Measurements from ENCODE around the gene COL5A2.

The COL5A2 gene

DNA sequence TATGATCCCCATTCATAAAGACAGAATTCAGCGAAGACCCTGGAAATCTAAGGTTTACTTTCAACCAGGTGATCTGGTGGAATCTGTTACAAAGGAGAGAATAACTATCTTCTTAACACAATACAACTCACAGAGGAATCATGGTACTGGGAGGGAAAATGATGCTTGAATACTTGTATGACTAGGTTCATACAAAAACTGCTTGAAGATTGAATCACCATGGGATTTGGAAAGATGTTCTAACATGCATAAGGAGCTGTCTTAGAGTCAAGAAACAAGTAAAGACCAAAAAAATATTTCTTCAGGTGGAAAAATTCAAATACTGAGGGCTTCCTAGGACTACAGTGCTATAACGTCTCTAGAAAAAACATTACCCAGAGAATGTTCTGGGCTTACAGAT lies 32.2 kb downstream of the COL5A2 start:
- no peak for DNase-seq (ENCODE audit: low read depth)

DNA sequence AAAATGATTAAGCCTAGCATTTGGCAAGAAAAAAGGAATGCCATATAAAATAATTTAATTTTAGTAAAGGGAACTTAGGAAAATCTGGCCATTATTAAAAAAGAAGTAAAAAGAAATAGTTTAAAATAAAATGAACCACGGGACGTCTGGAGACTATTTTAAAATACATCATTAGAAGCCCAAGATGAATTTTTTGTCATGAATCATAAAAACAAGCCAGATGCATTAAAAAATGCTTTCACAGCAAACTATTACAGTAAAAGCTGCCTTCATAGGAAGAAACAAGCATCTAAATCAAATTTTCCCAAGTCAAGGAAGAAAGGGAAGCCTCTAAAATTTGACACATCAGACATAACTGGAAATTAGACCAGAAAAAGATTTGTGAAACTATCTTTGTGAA lies 33.0 kb downstream of the COL5A2 start:
- no peak for DNase-seq (ENCODE audit: low read depth)

DNA sequence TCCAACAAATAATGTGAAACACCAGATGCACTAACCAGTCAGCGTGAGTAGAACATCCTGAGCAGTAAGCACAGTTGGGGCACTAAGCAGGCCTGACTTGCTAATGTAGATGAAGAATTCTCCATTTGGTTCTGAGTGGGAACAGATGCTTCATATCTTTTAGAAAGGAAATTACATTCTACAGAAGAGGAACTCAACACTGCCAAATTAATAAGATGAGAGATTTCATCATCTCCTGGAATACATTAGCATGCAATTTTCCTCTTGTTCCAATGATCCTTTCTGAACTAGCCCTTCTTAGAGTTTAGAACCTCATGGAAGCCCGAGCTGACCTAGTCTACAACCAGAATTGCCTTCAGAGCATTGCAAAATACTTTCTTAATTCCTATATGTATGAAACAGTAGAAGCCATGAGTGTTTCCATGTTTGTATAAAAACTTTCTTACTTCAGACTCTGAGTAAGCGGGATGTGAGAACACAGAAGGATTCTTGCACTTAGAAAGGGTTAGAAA lies 34.8 kb downstream of the COL5A2 start:
- no peak for DNase-seq (ENCODE audit: low read depth)

DNA sequence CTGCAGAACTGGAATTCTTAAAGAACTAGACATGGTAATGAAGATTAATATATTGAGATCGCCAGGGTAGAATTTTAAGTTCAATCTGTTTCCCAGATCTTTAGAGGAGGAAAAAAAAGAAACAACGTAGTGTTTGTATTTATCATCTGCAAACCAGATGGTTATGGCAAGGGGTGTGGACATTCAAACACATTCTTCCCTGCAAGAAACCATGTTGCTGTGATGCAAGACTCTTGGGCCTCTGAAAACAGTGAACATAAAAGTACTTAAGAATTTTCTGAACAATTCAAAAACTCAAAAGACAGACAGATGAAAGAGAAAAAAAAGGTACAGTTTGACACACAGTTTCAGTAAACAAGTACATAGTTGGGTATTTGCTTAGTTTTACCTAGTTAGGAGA lies 35.6 kb downstream of the COL5A2 start:
- DNase-seq (ENCODE audit: low read depth): no peak

DNA sequence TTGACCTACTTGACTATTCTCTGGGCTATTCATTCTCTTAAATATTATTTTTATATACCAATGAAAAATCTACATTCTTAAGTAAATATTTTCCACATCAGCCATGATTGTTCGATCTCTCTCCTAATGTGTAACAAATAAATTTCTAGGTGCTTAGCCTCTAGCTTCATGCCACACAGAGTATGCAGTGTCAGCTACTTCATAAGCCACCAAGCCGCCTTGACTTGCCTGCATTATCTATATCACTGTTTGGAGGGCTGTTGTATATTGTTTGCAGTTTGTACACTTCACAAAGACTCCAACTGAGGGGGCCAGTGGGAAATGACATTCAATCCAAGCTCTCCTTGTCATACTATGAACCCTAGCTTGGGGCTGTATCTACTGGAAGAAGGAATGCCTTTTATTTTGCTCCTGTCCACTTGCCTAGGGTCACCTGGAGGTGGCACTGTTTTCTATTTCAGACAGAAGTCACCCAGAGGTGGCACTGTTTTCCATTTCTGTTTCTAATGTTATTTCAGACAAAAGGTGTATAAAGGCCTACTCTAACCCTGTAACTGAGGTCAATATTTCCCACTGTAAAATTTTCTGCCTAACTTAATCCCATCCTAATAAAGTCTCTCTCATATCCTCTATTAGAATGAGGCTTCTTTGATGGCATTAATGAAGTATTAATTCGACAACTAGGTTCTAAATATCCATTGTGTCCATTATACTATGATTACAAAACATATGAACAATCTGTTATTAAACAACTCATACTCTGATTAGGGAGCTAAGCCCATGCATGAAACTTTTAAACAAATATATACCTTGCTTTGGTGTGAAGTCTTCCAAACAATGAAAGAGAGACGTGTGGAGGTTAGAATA lies 36.4 kb downstream of the COL5A2 start:
- no peak for DNase-seq (ENCODE audit: low read depth)

DNA sequence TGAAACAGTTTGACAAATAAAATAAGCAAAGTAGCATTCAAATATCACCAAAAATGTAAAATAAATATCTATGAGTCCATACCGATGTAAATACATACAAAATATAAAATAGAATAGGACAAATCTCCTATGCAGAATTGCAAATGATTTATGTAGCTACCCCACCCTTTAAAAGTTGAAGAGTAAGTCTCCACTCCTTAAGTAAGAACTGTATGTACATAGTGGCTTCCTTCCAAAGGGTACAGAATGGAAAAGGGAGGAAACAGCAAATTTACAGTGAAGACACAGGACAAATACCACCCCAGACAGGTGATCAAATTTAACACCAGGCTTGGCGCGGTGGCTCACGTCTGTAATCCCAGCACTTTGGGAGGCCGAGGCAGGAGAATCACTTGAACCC lies 40.8 kb downstream of the COL5A2 start:
- DNase-seq (ENCODE audit: low read depth): no peak

DNA sequence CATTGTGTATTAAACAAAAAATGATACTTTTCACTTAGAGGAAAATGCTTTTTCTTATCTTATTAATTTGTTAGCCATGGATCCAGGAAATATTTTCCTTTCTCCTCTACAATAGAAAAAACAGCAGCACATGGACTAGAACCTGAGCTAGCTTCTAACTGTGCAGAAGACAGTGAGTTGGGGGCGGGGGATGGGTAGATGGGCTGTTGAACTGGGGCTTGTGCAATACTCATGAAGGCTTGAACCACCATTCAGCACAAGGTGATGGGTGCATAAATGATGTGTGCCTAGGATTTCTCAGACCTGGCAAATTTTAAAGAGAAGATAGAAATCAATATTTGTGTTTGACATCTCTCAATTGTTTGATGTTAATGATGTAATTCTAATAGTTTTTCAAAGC lies 42.0 kb downstream of the COL5A2 start:
- DNase-seq (ENCODE audit: low read depth): no peak

DNA sequence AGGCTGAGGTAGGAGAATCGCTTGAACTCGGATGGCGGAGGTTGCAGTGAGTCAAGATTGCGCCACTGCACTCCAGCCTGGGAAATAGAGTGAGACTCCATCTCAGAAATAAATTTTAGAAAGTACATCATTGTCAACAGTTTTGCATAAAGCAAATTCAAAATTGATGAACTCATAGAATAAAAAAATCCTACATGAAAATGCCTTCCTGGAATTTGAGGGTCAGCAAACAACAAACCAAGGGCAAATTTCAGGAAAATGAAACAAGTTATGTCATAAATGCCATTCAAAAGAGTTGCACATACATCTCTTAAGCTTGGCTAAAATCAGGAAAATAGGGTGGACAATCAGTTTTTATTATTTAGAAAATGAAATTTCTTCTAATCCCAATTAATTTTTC lies 45.1 kb downstream of the COL5A2 start:
- DNase-seq (ENCODE audit: low read depth): no peak

DNA sequence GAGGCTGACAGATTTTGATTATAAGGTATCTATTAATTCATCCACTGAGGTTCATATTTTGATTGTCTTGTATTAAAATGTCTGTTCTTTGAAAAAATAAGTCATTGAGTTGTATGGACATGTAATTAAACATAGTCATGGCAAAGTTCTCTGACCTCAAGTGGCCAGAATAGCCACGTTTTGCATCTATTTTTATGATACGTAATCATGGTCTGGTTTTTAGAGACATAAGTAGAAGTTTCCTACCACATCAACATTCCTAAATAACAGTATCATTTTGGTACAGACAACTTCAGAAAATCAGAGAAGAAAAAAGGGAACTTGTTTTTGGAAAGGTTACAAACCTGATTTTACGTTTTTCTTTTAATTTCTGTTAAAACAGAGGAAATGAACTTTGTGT lies 47.6 kb downstream of the COL5A2 start:
- no peak for DNase-seq (ENCODE audit: low read depth)

DNA sequence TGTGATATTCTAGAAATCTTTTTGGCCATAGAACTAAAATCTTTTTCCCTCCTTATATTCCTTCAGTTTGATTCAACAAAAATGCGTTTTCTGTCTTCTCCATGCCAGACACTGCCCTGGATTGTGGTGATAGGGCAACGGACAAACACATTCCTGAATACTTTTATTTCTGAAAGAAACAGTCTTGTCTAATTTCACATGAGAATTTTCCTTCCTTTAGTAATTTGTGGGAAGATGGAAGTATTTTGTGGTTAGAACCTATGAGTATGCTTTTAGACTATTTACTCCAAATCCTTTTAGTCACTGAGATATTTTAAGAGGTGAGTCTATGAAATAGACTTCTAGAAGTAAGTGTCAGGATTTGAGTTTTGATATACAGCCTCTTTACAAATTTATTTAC lies 49.6 kb downstream of the COL5A2 start:
- DNase-seq (ENCODE audit: low read depth): no peak

DNA sequence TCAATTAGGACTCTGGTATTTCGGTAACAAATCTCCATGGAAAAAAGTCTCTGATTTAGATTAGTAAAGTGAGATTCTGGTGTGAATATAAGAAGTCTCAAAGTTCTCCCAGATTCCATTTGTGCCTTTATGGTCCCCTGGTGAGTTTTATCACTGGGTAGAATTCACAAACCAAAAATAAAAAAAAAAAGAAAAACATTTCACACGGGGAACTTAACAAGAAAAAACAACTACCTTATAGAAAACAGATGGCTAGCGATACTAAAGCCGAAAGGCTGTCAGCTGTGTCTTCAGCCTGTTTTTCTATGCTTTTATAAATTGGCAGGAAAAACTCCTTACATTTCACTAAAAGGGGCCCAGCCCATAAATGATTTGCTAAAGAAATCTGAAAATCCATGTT lies 50.6 kb downstream of the COL5A2 start:
- DNase-seq (ENCODE audit: low read depth): no peak

DNA sequence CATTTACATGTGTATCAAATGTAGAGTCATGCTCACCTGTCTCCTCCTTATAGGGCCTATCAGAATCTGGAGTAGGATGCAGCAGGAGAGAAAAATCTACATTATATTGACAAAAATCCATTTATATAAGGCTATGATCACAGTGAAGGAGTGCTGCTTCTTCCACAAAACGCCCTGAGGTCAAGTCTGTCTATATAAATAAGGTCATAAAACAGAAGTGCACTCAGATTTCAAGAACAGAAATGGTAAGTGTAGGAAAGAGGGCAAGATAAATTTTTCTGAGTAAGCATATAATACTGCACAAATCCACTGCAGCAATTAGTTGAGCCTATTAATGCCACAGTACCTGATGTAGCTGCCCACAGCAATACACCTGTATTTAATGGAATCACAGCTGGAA lies 51.8 kb downstream of the COL5A2 start:
- DNase-seq (ENCODE audit: low read depth): no peak

DNA sequence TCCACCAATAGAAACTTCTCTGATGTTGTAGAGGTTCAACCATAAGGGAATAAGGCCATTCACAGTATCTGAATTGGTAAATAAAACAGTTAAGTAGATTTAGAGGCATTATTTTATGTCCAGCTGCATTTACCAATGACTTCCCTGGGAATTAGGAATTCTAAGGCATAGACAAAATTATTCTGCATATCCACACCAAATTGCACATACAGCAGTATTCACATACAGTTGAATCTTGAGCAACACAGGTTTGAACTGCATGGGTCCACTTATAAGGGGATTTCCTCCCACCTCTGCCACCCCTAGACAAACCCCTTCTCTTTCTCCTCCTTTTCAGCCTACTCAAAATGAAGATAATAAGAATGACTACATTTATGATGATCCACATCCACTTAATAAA lies 54.4 kb downstream of the COL5A2 start:
- no peak for DNase-seq (ENCODE audit: low read depth)

DNA sequence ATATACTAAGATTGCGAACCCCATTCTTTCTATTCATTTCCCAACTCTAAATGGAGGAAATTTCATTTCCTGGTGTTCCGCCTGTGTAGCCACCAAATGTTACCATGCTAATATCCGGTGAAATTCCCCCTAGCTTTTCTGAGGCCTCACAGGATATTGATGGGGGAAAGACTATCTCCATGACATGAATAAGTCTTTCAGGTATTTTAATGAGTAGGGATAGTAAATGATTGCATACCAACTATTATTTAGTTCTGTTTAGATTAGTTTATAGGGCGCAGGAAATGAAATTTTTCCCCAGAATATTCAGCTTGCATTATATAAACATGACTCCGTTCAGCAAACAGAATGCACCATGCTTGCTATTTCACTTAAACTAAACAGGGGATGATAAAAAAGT lies 55.4 kb downstream of the COL5A2 start:
- DNase-seq (ENCODE audit: low read depth): no peak

DNA sequence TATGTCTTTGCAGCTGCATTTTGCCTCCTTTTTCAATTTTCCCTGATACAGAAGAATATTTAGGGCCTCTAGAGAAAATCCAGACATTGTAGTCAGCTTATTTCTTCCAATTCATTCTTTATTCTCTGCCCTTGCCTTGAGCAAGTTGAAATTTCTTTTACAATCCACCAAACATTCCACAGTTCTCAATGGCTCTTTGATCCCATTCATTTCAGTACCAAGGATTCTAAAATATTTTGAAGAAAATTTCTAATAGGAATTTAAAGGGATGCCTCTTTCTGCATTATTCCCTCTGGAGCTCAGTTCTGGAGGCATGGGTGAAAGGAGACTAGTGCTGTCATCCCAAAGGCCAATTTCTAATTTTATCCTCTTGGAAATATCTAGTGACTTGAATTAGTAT lies 61.2 kb downstream of the COL5A2 start:
- DNase-seq (ENCODE audit: low read depth): no peak

DNA sequence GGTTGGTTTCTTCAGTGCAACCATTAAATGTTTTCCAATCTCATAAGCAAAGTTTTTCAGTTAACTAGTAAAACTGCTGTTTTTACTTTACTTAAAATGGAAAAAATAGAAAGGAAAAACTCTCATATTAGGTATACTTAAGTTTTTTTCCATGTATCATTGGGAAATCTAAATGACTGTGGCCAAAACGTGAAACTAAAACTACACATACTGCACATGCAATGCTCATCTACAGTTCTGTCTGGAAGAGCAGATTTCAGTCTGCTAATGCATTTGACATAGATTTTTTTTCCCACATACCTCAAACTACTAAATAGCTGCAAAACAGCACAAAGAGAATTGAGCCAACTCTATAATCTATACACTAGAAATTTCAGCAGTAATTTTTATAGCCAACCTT lies 62.6 kb downstream of the COL5A2 start:
- DNase-seq (ENCODE audit: low read depth): no peak

DNA sequence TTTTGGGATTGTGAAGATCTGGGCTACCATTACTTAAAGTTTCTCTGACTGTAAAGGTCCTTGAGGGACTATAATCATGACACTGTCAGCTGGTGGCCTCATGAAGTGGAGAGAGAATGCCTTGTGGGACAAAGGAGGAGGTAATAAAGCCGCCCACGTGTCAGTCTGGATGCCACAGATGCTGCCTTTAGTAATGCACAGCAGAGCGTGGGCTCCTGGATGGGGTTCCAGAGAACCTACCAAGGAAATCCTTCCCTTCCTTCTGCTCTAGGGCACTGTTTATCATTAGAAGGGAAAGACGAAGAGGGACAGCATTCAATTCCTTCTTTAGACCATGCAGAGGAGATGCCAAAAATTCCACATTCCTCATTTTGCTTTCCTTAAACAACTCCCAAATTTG lies 63.5 kb downstream of the COL5A2 start:
- no peak for DNase-seq (ENCODE audit: low read depth)

DNA sequence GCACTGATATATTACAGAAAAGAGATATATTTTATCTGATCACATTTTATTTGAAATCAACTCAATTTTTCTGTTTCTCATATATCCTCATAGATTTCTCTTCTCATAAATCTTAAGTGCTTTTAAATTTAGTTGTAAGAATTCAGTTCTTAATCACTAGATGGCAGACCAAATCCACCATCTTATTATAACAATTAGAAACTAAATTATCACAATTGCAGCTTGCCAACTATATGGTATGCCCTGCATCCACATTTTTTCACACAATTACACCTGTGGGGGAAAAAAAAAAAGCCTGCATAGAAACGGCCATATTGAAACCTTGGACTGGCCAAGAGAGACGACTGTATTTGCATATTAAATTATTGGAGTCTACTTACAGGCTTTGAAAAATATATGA lies 64.4 kb downstream of the COL5A2 start:
- DNase-seq (ENCODE audit: low read depth): no peak

DNA sequence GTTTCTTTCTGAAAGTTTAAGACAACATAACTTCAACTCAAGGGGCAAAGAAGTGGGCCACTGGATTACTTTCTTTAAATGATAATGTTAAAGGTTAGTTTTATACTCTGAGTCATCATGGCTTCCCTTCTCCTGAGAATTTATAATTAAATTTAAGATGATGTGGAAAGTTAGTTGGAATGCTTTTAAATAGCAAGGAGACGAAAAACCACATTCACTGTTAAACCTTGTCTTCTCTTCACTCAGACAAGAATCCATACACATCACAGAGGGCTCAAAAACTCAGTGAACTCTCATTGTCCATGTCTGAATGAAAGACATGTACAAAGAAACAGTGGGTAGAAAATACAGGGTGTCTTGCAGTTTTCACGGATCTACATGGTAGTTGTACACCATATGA lies 65.6 kb downstream of the COL5A2 start:
- no peak for DNase-seq (ENCODE audit: low read depth)

DNA sequence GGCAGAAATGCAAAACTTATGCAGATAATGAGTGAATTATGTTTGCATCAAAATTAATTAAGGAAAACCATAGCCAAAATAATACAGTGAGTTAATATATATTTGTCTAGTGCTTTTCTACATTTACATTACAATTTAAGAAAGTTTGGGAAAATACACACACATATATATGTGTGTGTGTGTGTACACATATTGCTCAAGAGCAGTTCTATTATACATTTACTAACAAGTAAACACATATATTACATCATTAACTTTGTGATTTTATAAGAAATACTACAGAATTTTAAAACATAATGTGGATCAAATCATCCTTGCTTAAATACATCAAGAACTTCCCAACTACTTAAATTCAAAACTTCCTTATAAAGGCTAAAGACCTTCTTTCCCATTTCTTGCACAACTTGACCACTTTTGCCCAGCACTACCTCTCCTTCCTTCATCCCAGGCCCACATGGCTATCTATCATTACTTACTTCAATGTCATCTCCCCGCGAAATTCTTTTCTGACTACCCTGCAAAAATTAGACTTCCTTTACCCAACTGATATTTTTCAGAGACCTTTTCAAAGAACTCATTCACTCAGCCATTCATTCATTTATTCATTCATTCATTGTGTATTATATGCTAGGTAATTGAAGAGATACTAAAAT lies 68.4 kb downstream of the COL5A2 start:
- no peak for DNase-seq (ENCODE audit: low read depth)

DNA sequence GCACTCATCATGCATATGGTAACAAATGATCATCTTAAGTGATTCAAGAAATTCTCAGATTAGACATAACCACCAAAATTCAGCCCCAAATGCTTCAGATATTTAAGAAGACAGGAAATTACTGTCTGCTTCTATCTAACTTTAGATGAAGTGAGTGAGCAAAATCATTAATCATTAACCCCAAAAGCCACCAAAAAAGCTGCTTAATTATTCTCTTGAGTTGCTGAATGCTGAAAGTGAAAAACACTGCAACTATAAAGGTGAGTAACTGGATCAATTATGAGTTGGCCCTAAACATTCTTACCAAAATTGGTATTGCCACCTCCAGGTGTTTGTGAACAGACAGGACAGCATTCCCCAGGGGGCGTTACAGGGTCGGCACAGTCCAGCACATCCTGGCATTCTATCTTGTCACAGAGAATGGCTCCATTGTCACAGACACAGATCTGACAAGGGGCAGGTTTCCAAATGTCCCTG lies 69.6 kb downstream of the COL5A2 start:
- DNase-seq (ENCODE audit: low read depth): no peak

DNA sequence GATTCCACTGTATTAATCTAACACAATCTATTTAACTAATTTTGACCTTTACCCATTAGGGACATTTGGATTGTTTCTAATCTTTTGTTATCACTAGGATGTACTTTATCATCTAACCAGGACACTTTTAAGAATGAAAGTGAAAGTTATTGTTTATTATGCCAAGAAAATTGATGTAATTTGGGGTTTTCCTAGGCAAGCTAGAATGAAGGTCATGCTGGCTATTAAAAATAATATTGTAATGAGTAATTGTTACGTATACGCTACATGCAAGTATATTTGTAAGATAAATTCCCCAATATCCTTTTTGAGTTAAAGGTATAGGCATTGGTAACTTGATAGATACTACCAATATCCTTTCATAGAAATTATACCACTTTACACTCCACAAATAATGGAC lies 74.6 kb downstream of the COL5A2 start:
- no peak for DNase-seq (ENCODE audit: low read depth)

DNA sequence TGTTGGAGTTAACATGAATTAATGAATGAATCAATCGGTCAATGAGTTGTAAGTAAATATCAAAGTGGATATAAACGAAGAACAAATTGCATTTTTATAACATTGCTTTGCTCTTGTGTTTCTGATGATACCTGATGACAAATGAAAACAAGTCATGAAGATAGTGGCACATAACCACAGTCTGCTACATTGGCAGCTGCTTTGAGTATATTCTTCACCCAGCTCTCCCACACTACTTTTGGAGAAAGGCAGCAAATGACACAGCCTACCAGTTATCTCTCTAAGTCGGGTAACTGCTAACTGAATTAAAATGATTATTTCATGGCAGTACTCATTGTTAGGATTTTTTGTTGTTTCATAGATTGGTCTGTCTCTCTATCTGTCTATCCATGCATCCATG lies 76.8 kb downstream of the COL5A2 start:
- no peak for DNase-seq (ENCODE audit: low read depth)

DNA sequence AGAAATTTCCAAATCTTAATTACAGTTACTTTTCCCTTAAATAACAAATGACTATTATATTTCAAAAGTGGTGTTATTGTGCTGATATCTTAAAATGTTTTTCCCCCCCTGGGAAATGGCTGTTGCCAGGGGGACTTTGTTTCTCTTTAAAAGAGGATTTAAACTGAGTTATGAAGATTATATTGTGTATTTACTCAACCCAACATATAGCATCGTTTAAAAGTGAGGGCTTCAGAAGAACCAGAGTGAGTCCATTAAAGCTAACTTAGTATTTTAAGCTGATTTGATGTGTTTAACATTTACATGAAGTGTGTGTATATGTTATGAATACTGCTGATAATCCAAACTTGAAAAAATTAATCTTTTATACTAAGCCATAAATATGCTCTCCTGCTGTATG lies 81.6 kb downstream of the COL5A2 start:
- no peak for DNase-seq (ENCODE audit: low read depth)
